ENCODE measurements around the gene APOOL. TPM values are rescaled to one million over a fixed set of nuclear protein-coding genes. Genes with fewer than 3 reads are reported as not detected.

The APOOL gene
- polyA plus RNA-seq, 3 donors, result 2.0 to 4.7 (median 2.8) TPM

DNA sequence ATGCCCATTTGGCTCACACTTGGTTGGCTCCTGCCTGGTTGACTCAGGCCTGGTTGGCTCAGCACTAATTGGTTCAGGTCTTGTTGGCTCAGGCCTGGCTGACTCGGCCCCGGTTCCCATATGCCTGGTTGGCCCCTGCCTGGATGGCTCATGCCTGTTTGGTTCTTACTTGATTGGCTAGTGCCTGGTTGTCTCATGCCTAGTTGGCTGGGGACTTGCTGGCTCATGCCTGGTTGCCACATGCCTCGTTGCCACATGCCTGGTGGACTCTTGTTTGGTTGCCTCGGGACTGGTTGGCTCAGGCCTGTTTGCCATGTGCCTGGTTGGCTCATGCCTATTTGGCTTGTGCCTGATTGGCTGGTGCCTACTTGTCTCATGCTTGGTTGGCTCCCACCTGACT, 103.7 kb downstream of the APOOL start:
- H3K36me3 Mint-ChIP-seq, result no peaks in the 10 kb centered on the region
- no peak overlapping the region for H3K4me3 Mint-ChIP-seq
- no peak overlapping the region for H3K9ac ChIP-seq (ENCODE audit: insufficient read depth, low read length, poor library complexity, severe bottlenecking)
- H3K4me2 ChIP-seq (replicated peaks; ENCODE audit: extremely low read depth, low read length, poor library complexity, severe bottlenecking), result no peak overlapping the region
- no peaks in the 10 kb centered on the region for H4K20me1 ChIP-seq (ENCODE audit: insufficient read depth, low read length)
- peaks cover 2% of the 10 kb centered on the region for H3K4me1 Mint-ChIP-seq
- no peaks in the 10 kb centered on the region for H3K27me3 ChIP-seq (ENCODE audit: control insufficient read depth in 2 of 2, insufficient read depth in 2 of 2, low read length in 2 of 2)
- H2AFZ ChIP-seq (ENCODE audit: insufficient read depth, low read depth, low read length, poor library complexity, severe bottlenecking), result no peak overlapping the region
- H3K79me2 ChIP-seq (ENCODE audit: insufficient read depth, low read length), result no peaks in the 10 kb centered on the region
- no peaks in the 10 kb centered on the region for H3K36me3 ChIP-seq (replicated peaks in 1 of 2; ENCODE audit: control insufficient read depth in 1 of 2, insufficient read depth in 2 of 2, low read length in 2 of 2)
- WGBS (ENCODE audit: insufficient coverage), result 90% methylated on average over 4 of the region's 4 CpGs
- no peaks in the 10 kb centered on the region for H3K4me1 ChIP-seq (ENCODE audit: control insufficient read depth in 1 of 2, insufficient read depth in 2 of 2, low read length in 2 of 2)
- peaks cover 0 to 8% (median 1%) of the 10 kb centered on the region in 7 donors for H3K9me3 Mint-ChIP-seq
- H3K27ac ChIP-seq (ENCODE audit: low read depth in 1 of 2, low read length in 2 of 2), result no peak overlapping the region
- no peak overlapping the region for H3K4me3 ChIP-seq (replicated peaks in 1 of 3; ENCODE audit: low read depth in 2 of 3, low read length in 3 of 3)
- TF ChIP-seq, protein P1, sequence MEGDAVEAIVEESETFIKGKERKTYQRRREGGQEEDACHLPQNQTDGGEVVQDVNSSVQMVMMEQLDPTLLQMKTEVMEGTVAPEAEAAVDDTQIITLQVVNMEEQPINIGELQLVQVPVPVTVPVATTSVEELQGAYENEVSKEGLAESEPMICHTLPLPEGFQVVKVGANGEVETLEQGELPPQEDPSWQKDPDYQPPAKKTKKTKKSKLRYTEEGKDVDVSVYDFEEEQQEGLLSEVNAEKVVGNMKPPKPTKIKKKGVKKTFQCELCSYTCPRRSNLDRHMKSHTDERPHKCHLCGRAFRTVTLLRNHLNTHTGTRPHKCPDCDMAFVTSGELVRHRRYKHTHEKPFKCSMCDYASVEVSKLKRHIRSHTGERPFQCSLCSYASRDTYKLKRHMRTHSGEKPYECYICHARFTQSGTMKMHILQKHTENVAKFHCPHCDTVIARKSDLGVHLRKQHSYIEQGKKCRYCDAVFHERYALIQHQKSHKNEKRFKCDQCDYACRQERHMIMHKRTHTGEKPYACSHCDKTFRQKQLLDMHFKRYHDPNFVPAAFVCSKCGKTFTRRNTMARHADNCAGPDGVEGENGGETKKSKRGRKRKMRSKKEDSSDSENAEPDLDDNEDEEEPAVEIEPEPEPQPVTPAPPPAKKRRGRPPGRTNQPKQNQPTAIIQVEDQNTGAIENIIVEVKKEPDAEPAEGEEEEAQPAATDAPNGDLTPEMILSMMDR (IDR thresholded peaks at IDR 0.05), result no peak
- H3K27me3 Mint-ChIP-seq (ENCODE audit: low read depth in 3 of 3), result peaks cover 0 to 3% (median 0%) of the 10 kb centered on the region in 3 donors
- H3K9me3 ChIP-seq (replicated peaks in 1 of 2; ENCODE audit: control insufficient read depth in 1 of 2, insufficient read depth in 1 of 2, low read length in 2 of 2), result no peaks in the 10 kb centered on the region
- DNase-seq, result no peak
- no peak overlapping the region for H3K27ac Mint-ChIP-seq
- intact Hi-C loops (cut with micrococcal nuclease), result no loop called here

DNA sequence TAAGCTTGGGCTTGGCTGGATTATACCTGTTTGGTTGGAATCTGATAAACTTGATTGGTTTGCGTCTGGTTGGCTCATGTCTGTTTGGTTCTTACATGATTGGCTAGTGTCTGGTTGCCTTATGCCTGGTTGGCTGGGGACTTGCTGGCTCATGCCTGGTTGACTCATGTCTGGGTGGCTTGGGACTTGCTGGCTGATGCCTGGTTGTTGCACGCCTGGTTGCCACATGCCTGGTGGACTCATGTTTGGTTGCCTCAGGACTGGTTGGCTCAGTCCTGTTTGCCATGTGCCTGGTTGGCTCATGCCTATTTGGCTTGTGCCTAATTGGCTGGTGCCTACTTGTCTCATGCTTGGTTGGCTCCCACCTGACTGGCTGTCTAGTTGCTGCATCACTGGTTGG, 104.5 kb downstream of the APOOL start:
- Histone ChIP-seq H3K9ac (ENCODE audit: insufficient read depth, low read length, poor library complexity, severe bottlenecking) (no peak overlapping the region), H2AFZ (ENCODE audit: insufficient read depth, low read depth, low read length, poor library complexity, severe bottlenecking) (no peak overlapping the region), H3K9me3 (replicated peaks in 1 of 2; ENCODE audit: control insufficient read depth in 1 of 2, insufficient read depth in 1 of 2, low read length in 2 of 2) (no peaks in the 10 kb centered on the region), H3K79me2 (ENCODE audit: insufficient read depth, low read length) (no peaks in the 10 kb centered on the region), H3K4me3 (replicated peaks in 1 of 3; ENCODE audit: low read depth in 2 of 3, low read length in 3 of 3) (no peak overlapping the region), H4K20me1 (ENCODE audit: insufficient read depth, low read length) (no peaks in the 10 kb centered on the region), H3K27me3 (ENCODE audit: control insufficient read depth in 2 of 2, insufficient read depth in 2 of 2, low read length in 2 of 2) (no peaks in the 10 kb centered on the region), H3K27ac (ENCODE audit: low read depth in 1 of 2, low read length in 2 of 2) (no peak overlapping the region), H3K4me1 (ENCODE audit: control insufficient read depth in 1 of 2, insufficient read depth in 2 of 2, low read length in 2 of 2) (no peaks in the 10 kb centered on the region), H3K4me2 (replicated peaks; ENCODE audit: extremely low read depth, low read length, poor library complexity, severe bottlenecking) (no peak overlapping the region), H3K36me3 (replicated peaks in 1 of 2; ENCODE audit: control insufficient read depth in 1 of 2, insufficient read depth in 2 of 2, low read length in 2 of 2) (no peaks in the 10 kb centered on the region)
- no peak for DNase-seq
- Mint-ChIP-seq H3K4me1 (peaks cover 2% of the 10 kb centered on the region), H3K9me3 (peaks cover 0 to 8% (median 1%) of the 10 kb centered on the region in 7 donors), H3K27ac (peak overlapping the region in 1 of 7 donors; percentile 27), H3K4me3 (no peak overlapping the region), H3K27me3 (ENCODE audit: low read depth in 3 of 3) (peaks cover 0 to 3% (median 0%) of the 10 kb centered on the region in 3 donors), H3K36me3 (no peaks in the 10 kb centered on the region)
- TF ChIP-seq, protein P1 (IDR thresholded peaks at IDR 0.05), result no peak
- intact Hi-C loops (cut with micrococcal nuclease), result no loop called here
- WGBS (ENCODE audit: insufficient coverage), result 100% methylated on average over 1 of the region's 2 CpGs

Measured in CD14-positive monocyte (primary cell).